HEK293 (cell line): ENCODE measurements around the gene MBD3L3.

Source experiments
- MYNN ChIP-seq: fragments of 450-650 bp; formaldehyde crosslinking; IDR thresholded peaks from 2 replicates; pipeline ENCODE4 v1.5.1; 2016; ENCODE audit warnings: missing biosample characterization, missing genetic modification characterization, borderline replicate concordance
- SP2 ChIP-seq: fragments of 450-650 bp; formaldehyde crosslinking; IDR thresholded peaks from 2 replicates; pipeline ENCODE4 v1.5.1; 2016; ENCODE audit warnings: missing biosample characterization, missing genetic modification characterization
- ZNF2 ChIP-seq: fragments of 450-650 bp; formaldehyde crosslinking; IDR thresholded peaks from 2 replicates; pipeline ENCODE4 v1.5.1; 2016; ENCODE audit warnings: missing biosample characterization, missing genetic modification characterization
- ZNF211 ChIP-seq: fragments of 450-650 bp; formaldehyde crosslinking; IDR thresholded peaks from 2 replicates; pipeline ENCODE4 v1.5.1; 2016; ENCODE audit warnings: low read depth, missing biosample characterization, missing genetic modification characterization
- ZNF473 ChIP-seq: fragments of 450-650 bp; formaldehyde crosslinking; IDR thresholded peaks from 2 replicates; pipeline ENCODE4 v1.5.1; 2017; ENCODE audit warnings: missing biosample characterization, missing genetic modification characterization
- ZNF624 ChIP-seq: fragments of 450-650 bp; formaldehyde crosslinking; IDR thresholded peaks from 2 replicates; pipeline ENCODE4 v1.5.1; 2017; ENCODE audit warnings: missing biosample characterization, missing genetic modification characterization
- ZNF747 ChIP-seq: fragments of 450-650 bp; formaldehyde crosslinking; IDR thresholded peaks from 2 replicates; pipeline ENCODE4 v1.5.1; 2016; ENCODE audit warnings: missing biosample characterization, missing genetic modification characterization
- TF ChIP-seq, protein P1 (sequence below): fragments of 450-650 bp; formaldehyde crosslinking; IDR thresholded peaks from 2 replicates; pipeline ENCODE4 v1.5.1; 2016; ENCODE audit warnings: missing biosample characterization, missing genetic modification characterization

DNA sequence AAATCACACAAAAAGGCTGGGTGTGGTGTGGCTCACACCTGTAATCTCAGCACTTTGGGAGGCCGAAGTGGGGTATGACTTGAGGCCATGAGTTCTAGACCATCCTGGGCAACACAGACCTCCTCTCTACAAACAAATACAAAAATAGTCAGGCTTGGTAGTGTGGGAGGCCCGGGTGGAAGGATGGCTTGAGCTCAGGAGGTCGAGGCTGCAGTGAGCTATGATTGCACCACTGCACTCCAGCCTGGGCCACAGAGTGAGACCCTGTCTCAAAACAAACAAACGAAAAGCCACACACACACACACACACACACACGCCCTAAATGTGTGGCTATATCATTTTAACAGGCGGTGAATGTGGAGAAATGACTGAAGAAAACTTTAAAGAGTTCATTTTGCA lies 10.1 kb upstream of the MBD3L3 start:
- TF ChIP-seq ZNF211 (tag by site-specific recombination), result no peak
- TF ChIP-seq, protein P1, sequence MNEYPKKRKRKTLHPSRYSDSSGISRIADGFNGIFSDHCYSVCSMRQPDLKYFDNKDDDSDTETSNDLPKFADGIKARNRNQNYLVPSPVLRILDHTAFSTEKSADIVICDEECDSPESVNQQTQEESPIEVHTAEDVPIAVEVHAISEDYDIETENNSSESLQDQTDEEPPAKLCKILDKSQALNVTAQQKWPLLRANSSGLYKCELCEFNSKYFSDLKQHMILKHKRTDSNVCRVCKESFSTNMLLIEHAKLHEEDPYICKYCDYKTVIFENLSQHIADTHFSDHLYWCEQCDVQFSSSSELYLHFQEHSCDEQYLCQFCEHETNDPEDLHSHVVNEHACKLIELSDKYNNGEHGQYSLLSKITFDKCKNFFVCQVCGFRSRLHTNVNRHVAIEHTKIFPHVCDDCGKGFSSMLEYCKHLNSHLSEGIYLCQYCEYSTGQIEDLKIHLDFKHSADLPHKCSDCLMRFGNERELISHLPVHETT, result no peak
- TF ChIP-seq MYNN (tag by site-specific recombination), result no peak
- TF ChIP-seq ZNF2 (tag by site-specific recombination), result no peak
- TF ChIP-seq ZNF747 (tag by site-specific recombination), result no peak
- TF ChIP-seq ZNF473 (tag by site-specific recombination), result no peak
- TF ChIP-seq SP2 (tag by site-specific recombination), result no peak
- no peak for TF ChIP-seq ZNF624 (tag by site-specific recombination)
